Measurements from ENCODE around the gene GPER1.
"Not testable (repeated sequence)": the region's sequence is repeated elsewhere in the genome, so short reads cannot be mapped to it uniquely, and the experiment has no call there.

The GPER1 gene

DNA sequence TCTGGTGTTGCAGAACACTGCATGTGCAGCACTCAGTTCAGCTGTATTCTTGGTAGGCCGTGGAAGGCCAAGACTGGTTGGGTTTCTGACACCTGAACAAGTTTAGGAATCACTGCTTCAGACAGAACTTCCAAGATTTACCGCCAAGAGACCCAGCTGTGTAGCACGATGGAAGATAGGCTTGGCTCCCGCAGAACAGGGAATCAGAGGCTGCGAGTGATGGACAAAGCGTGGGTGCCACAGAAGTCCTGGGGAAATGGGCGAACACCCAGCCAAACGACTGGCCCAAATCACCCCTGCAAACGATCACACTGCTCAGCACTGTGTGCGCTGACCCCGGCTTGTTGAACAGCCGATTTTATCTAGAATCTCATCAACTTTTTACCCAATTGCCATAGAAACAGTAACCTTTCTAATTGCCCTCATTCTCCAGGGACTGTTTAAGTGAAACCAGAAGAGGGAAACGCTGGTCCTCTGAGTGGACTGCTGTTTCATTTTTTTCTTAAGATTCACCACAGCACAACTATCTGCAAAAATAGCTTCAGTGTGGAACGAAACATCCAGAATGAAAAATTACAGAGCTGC is 54.2 kb downstream of the GPER1 start:
- no peak for DNase-seq (ENCODE audit: low read depth in 2 of 2)

DNA sequence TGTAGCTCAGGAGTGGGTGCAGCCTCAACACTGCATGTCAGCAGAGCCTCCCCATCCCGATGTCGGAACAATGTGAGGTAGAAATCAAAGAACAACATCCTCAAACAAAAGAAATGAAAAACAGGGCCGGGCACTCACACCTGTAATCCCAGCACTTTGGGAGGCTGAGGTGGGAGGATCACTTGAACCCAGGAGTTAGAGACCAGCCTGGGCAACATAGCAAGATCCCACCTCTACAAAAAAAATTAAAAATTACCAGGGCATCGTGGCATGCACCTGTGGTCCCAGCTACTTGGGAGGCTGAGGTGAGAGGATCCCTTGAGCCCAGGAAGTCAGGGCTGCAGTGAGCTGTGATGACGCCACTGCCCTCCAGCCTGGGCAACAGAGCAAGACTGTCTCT is 55.1 kb downstream of the GPER1 start:
- not testable (repeated sequence) for DNase-seq (ENCODE audit: low read depth in 2 of 2)
